BLaER1 treated with 17β-estradiol and CSF1 and Interleukin-3, amounts not matched to agents 10 nM and 100 nM (cell line): Measurements from ENCODE around the gene RTN3.

Experiments used
- H3K27ac ChIP-seq, 11 experiments: shearing (Covaris generic); formaldehyde crosslinking; 2 replicates each; pipeline ENCODE4 v1.8.1; 2022
- H3K27me3 ChIP-seq, 11 experiments: shearing (Covaris generic); formaldehyde crosslinking; 2 replicates each; pipeline ENCODE4 v1.8.1; 2022
- H3K36me3 ChIP-seq, 11 experiments: shearing (Covaris generic); formaldehyde crosslinking; 2 replicates each; pipeline ENCODE4 v1.8.1; 2022
- H3K4me1 ChIP-seq, 10 experiments: shearing (Covaris generic); formaldehyde crosslinking; 2 replicates each; pipeline ENCODE4 v1.8.1; 2022
- H3K4me2 ChIP-seq, 11 experiments: shearing (Covaris generic); formaldehyde crosslinking; 2 replicates each; pipeline ENCODE4 v1.8.1; 2022
- H3K4me3 ChIP-seq, 10 experiments: shearing (Covaris generic); formaldehyde crosslinking; 2 replicates each; pipeline ENCODE4 v1.8.1; 2022
- H3K9ac ChIP-seq, 11 experiments: shearing (Covaris generic); formaldehyde crosslinking; 2 replicates each; pipeline ENCODE4 v1.8.1; 2022
- H3K9me3 ChIP-seq, 11 experiments: shearing (Covaris generic); formaldehyde crosslinking; replicated peaks in 1 of 11; 2 replicates each; pipeline ENCODE4 v1.8.1; 2022
- H4K20me1 ChIP-seq, 11 experiments: shearing (Covaris generic); formaldehyde crosslinking; 2 replicates each; pipeline ENCODE4 v1.8.1; 2022
- Cebpa-rat ChIP-seq, 11 experiments: shearing (Covaris generic); IDR thresholded peaks; 2 replicates each; pipeline ENCODE4 v1.8.1; 2022

The RTN3 gene

DNA sequence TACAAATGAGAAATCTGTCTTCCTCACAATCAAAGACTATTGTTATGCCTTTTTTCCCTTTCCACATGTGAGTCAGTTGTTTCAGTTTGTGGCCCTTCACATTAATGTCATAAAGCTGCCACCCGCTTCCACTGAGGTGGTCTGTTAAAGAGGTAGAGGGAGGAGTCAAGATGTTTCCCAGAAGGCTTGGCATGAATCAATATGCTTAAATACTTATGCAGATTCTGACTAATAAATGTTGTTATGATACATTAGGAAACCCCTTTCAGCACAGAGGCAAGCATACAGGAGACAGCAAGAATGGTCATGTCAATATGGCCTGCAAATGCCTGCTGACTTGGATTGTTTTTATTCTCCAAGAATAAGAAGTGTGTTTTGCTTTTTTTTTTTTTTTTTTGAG lies 6.5 kb downstream of the RTN3 start:
- Histone ChIP-seq H4K20me1 (peaks cover 17 to 100% (median 48%) of the 10 kb centered on the region in 11 experiments; a peak in 17 of 22 replicates), H3K4me1 (peaks cover 38 to 77% (median 64%) of the 10 kb centered on the region in 10 experiments), H3K4me3 (no peak overlapping the region), H3K9me3 (no peaks in the 10 kb centered on the region), H3K27me3 (no peaks in the 10 kb centered on the region), H3K4me2 (peak overlapping the region; percentile 5 to 68 (median 40); a peak in 17 of 22 replicates), H3K36me3 (peaks cover 5 to 34% (median 13%) of the 10 kb centered on the region in 11 experiments; a peak in 16 of 22 replicates), H3K27ac (no peak overlapping the region), H3K9ac (no peak overlapping the region)
- no peak for TF ChIP-seq Cebpa-rat (IDR thresholded peaks at IDR 0.05)

DNA sequence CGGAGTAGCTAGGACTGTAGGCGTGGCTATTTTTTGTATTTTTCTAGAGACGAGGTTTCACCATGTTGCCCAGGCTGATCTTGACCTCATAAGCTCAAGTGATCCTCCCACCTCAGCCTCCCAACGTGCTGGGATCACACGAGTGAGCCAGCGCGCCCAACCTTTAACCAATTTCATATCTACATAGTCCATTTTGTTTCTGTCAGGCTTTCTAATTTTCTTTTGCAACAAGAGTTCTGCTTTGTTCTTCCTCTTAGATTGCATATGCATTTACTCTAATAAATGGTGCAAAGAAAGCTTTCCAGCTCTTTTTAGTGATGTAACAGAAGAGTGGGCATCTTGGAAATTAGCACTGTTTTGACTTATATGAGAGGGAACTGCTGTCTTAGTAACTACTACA lies 13.3 kb downstream of the RTN3 start:
- Histone ChIP-seq H3K4me2 (peak overlapping the region in 1 of 11 experiments; percentile 25; a peak in 1 of 22 replicates), H3K4me3 (no peak overlapping the region), H3K27me3 (no peaks in the 10 kb centered on the region), H4K20me1 (peaks cover 37 to 100% (median 66%) of the 10 kb centered on the region in 11 experiments; a peak in 20 of 22 replicates), H3K9ac (no peak overlapping the region), H3K4me1 (peaks cover 2 to 16% (median 10%) of the 10 kb centered on the region in 10 experiments; a peak in 17 of 20 replicates), H3K9me3 (no peaks in the 10 kb centered on the region), H3K36me3 (peaks cover 5 to 70% (median 35%) of the 10 kb centered on the region in 11 experiments; a peak in 18 of 22 replicates), H3K27ac (no peak overlapping the region)
- no peak for TF ChIP-seq Cebpa-rat (IDR thresholded peaks at IDR 0.05)

DNA sequence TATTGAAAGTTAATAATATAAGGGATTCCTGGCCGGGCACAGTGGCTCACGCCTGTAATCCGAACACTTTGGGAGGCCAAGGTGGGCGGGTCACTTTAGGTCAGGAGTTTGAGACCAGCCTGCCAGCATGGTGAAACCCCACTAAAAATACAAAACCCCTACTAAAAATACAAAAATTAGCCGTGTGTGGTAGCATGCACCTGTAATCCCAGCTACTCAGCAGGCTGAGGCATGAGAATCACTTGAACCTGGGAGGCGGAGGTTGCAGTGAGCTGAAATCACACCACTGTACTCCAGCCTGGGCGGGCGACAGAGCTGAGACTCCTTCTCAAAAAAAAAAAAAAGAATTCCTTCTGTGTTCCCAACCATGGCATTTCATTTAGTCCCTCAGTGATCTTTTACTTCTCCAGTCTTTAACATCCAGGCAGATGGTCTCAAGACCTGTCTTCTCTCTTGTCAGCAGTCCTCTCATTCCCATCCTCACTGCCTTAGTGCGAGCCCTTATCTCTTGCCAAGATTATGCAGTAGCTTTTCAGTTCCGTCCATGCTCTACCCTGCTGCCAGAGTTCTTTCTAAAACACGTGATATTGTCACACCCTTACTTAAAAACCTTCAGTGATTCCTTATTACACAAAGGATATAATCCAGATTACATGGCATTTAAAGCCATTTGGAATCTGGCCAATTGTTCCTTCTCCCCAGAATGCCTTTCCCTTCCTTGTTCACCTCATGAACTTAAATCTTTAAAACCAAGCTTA lies 17.9 kb downstream of the RTN3 start:
- no peak overlapping the region for H3K27ac ChIP-seq
- H3K4me1 ChIP-seq: peaks cover 0 to 21% (median 9%) of the 10 kb centered on the region in 10 experiments; a peak in 12 of 20 replicates
- H3K9me3 ChIP-seq: peaks cover 0 to 5% (median 0%) of the 10 kb centered on the region in 11 experiments; a peak in 2 of 22 replicates
- no peak overlapping the region for H3K9ac ChIP-seq
- peaks cover 36 to 100% (median 62%) of the 10 kb centered on the region in 11 experiments; a peak in 21 of 22 replicates for H4K20me1 ChIP-seq
- no peak overlapping the region for H3K4me3 ChIP-seq
- no peaks in the 10 kb centered on the region for H3K27me3 ChIP-seq
- TF ChIP-seq Cebpa-rat (IDR thresholded peaks at IDR 0.05): no peak
- peaks cover 10 to 66% (median 31%) of the 10 kb centered on the region in 11 experiments; a peak in 18 of 22 replicates for H3K36me3 ChIP-seq
- no peak overlapping the region for H3K4me2 ChIP-seq

DNA sequence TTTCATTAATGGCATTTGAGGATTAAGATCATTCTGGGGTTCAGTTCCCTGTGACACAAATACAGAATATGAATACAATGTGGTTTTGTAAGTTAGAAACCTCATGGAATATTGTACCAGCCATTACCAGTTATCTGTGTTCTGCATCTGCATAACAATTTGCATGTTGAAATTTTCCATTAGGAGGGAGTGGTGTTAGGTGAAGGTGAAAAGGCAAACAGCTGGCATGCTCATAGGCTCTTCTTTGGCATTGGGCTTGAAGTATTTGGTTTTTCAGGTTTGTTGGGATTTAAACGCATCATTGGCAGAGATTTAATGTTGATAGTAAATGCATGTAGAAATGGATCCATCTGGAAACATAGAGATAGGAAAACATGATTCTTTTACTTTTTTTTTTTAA lies 18.6 kb downstream of the RTN3 start:
- no peak for TF ChIP-seq Cebpa-rat (IDR thresholded peaks at IDR 0.05)
- peaks cover 41 to 100% (median 64%) of the 10 kb centered on the region in 11 experiments; a peak in 21 of 22 replicates for H4K20me1 ChIP-seq
- no peak overlapping the region for H3K9ac ChIP-seq
- no peak overlapping the region for H3K4me3 ChIP-seq
- no peaks in the 10 kb centered on the region for H3K27me3 ChIP-seq
- peaks cover 0 to 21% (median 10%) of the 10 kb centered on the region in 10 experiments; a peak in 12 of 20 replicates for H3K4me1 ChIP-seq
- peaks cover 10 to 61% (median 29%) of the 10 kb centered on the region in 11 experiments; a peak in 18 of 22 replicates for H3K36me3 ChIP-seq
- no peak overlapping the region for H3K27ac ChIP-seq
- H3K4me2 ChIP-seq: no peak overlapping the region
- H3K9me3 ChIP-seq: peaks cover 0 to 5% (median 0%) of the 10 kb centered on the region in 11 experiments; a peak in 2 of 22 replicates

DNA sequence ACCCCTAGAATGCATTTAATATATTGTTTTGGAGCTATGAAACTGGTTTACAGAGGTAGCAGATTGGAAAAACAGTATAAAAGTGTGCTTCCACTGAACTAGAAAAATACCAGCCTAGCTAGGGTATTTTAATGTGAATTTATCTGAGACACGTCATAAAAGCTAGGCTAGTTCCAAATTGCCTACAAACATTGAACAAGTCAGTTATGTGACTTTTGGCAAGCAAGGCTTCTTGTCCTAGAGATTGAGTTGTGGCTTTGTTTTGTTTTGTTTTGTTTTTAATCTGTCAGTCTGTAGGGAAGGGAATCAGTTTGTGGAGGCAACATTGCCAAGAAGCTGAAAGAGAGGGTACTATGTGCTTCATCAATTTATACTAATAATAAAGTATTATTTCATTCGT lies 24.2 kb downstream of the RTN3 start:
- Histone ChIP-seq H4K20me1 (peaks cover 39 to 99% (median 67%) of the 10 kb centered on the region in 11 experiments), H3K27ac (no peak overlapping the region), H3K9me3 (peaks cover 0 to 5% (median 0%) of the 10 kb centered on the region in 11 experiments; a peak in 2 of 22 replicates), H3K27me3 (no peaks in the 10 kb centered on the region), H3K4me2 (no peak overlapping the region), H3K36me3 (peaks cover 4 to 32% (median 20%) of the 10 kb centered on the region in 11 experiments; a peak in 20 of 22 replicates), H3K4me3 (no peak overlapping the region), H3K4me1 (peaks cover 0 to 47% (median 6%) of the 10 kb centered on the region in 10 experiments; a peak in 9 of 20 replicates), H3K9ac (no peak overlapping the region)
- TF ChIP-seq Cebpa-rat (IDR thresholded peaks at IDR 0.05): no peak

DNA sequence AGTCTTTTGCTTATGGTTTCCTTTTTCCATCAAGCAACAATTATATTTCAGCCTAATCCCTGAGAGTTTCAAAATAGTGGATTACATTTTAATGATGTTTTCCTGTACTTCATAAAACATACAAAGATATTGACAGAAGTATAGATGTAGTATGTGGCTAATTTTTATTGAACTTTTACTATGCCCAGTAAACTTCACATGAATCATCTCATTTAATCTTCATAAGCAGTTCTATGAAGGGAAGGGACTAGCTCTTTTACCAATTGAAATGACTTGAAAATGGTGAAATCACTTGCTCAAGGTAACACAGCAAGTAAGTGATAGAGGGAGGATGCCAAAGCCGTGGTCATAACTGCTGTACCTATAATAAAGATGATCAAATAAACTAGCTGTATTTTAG lies 27.5 kb downstream of the RTN3 start:
- Histone ChIP-seq H3K4me3 (no peak overlapping the region), H4K20me1 (peaks cover 46 to 100% (median 84%) of the 10 kb centered on the region in 11 experiments), H3K4me2 (peak overlapping the region in 2 of 11 experiments; percentile 6 to 19; a peak in 3 of 22 replicates), H3K9me3 (no peaks in the 10 kb centered on the region), H3K9ac (no peak overlapping the region), H3K4me1 (peaks cover 0 to 44% (median 6%) of the 10 kb centered on the region in 10 experiments; a peak in 9 of 20 replicates), H3K27me3 (no peaks in the 10 kb centered on the region), H3K36me3 (peaks cover 6 to 31% (median 20%) of the 10 kb centered on the region in 11 experiments; a peak in 16 of 22 replicates), H3K27ac (no peak overlapping the region)
- TF ChIP-seq Cebpa-rat (IDR thresholded peaks at IDR 0.05): no peak

DNA sequence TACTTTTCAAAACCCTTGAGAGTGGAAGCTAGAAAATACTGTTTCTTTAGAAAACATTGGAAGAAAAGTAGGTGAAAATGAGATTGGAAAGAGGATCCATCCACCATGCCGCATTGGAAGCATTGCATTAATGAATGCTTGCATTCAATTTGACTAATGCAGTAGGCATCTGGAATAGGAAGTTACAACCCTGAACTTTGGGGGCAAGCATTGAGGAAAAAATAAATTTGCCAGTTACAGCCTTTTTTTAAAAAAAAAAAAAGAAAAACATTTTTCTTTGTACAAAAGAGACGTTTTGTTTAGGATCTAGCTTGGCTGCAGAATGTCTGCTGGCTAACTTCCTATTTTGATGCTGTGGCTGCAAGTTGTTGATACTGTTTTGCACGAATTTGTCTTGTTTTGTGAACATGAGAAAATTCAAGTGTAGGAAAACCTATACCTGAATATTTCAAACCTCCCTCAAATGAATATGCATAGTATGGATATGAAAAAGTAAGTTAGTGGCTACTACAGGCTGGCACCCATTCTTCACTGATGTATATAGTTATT lies 28.1 kb downstream of the RTN3 start:
- Histone ChIP-seq H3K4me2 (peak overlapping the region in 2 of 11 experiments; percentile 6 to 16; a peak in 3 of 22 replicates), H3K9ac (no peak overlapping the region), H3K36me3 (peaks cover 11 to 37% (median 20%) of the 10 kb centered on the region in 11 experiments; a peak in 17 of 22 replicates), H3K4me3 (no peak overlapping the region), H3K4me1 (peaks cover 0 to 38% (median 4%) of the 10 kb centered on the region in 10 experiments; a peak in 9 of 20 replicates), H3K9me3 (no peaks in the 10 kb centered on the region), H3K27me3 (no peaks in the 10 kb centered on the region), H4K20me1 (peaks cover 46 to 100% (median 85%) of the 10 kb centered on the region in 11 experiments), H3K27ac (no peak overlapping the region)
- TF ChIP-seq Cebpa-rat (IDR thresholded peaks at IDR 0.05): no peak

DNA sequence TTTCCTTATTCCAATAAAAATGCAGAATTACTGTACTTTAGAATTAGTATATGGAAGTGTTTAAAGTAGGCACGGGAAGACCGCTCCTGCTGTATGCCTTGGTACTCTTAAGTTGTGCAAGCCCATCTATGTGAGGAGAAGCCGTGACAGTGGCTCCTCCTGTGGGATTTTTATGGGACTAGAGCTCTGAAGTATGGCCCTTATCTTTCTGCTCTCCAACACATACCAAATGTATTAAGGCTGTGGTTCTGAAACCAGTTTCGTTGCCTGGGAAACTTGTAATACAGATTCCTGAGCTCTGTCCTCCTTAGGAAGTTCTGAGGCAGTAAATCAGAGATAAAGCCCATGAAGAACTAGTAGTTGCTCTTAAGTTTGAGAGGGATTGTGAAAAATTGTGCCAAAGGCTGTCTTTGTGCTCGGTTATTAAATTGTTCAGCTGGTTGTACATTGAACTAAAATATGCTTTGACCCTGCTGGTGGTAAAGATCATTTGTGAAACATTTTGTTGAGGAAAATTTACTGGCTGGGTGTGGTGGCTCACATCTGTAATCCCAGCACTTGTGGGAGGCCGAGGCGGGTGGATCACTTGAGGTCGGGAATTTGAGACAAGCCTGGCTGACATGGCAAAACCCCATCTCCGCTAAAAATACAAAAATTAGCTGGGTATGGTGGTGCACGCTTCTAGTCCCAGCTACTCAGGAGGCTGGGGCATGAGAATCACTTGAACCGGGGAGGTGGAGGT lies 29.3 kb downstream of the RTN3 start:
- Histone ChIP-seq H3K4me1 (peaks cover 0 to 37% (median 2%) of the 10 kb centered on the region in 10 experiments; a peak in 7 of 20 replicates), H3K27ac (no peak overlapping the region), H3K4me3 (no peak overlapping the region), H3K9ac (no peak overlapping the region), H3K4me2 (no peak overlapping the region), H3K9me3 (no peaks in the 10 kb centered on the region), H3K36me3 (peaks cover 22 to 50% (median 28%) of the 10 kb centered on the region in 11 experiments; a peak in 18 of 22 replicates), H4K20me1 (peaks cover 48 to 100% (median 84%) of the 10 kb centered on the region in 11 experiments), H3K27me3 (no peaks in the 10 kb centered on the region)
- TF ChIP-seq Cebpa-rat (IDR thresholded peaks at IDR 0.05): no peak
